ENCODE data around the gene DYNAP.

DNA sequence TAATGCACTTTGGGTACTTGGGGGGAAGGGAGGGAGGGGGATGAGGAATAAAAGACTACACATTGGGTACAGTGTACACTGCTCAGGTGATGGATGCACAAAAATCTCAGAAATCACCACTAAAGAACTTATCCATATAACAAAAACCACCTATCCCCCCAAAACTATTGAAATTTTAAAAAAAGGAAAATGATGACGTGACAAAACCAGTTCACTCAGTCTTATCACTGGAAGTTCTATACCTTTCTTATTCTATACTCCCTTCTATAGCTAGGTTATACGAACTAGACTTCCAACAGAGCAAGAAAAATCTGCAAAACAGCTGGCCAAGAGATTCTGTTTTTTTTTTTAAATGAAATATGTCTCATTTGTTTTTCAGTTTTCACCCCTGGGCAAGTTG, 20.8 kb downstream of the DYNAP start:
- TF ChIP-seq, protein P1, sequence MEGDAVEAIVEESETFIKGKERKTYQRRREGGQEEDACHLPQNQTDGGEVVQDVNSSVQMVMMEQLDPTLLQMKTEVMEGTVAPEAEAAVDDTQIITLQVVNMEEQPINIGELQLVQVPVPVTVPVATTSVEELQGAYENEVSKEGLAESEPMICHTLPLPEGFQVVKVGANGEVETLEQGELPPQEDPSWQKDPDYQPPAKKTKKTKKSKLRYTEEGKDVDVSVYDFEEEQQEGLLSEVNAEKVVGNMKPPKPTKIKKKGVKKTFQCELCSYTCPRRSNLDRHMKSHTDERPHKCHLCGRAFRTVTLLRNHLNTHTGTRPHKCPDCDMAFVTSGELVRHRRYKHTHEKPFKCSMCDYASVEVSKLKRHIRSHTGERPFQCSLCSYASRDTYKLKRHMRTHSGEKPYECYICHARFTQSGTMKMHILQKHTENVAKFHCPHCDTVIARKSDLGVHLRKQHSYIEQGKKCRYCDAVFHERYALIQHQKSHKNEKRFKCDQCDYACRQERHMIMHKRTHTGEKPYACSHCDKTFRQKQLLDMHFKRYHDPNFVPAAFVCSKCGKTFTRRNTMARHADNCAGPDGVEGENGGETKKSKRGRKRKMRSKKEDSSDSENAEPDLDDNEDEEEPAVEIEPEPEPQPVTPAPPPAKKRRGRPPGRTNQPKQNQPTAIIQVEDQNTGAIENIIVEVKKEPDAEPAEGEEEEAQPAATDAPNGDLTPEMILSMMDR (IDR thresholded peaks at IDR 0.05; ENCODE audit: low read depth, low read length), result no peak
- no peak for TF ChIP-seq EZH2phosphoT487 (IDR thresholded peaks at IDR 0.05; ENCODE audit: low read depth)
